ENCODE results near the gene DPEP2NB. TPM values are rescaled to one million over a fixed set of nuclear protein-coding genes. Genes with fewer than 3 reads are reported as not detected.

Gene DPEP2NB
- total and polyA plus RNA-seq, 8 donors = not detected

DNA sequence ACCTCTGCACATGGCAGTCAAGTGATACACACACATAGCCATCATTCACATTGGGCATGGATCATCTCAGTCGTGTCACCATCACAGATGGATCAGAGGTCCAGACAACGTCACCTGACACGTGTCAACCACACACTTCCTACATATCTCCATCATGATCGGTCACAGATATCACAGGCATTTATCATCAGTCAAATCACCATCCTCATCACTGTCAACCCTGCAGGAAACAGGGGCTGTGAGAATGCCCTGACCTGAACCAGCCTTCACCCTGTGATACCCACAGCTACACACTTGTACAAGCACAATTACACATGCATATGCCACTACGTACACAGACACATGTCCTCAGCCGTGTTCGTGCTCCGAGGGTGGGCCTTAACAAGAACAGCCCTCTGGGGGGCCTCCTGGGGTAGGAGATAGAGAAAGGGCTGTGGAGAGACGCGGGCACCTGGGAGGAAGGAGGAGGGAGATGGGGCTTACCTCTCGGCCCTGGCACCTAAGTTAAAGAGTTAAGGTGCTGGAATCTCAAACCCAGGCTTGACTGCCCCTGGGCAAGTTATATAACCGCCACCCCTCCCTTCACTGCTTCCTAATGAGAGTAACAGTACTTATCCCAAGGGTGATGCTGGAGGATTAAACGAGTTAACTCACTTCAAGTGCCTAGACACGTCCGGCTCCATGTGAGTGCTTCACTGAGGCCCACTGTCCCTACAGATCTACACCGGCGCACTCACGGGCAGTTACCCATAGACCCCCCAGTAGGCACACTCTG lies 48.3 kb downstream of the DPEP2NB start:
- Histone ChIP-seq H3K36me3 (peaks cover 0 to 3% of the 10 kb centered on the region in 2 donors), H3K9me3 (no peaks in the 10 kb centered on the region), H3K27me3 (no peaks in the 10 kb centered on the region), H3K27ac (peak overlapping the region; percentile 88 to 93), H3K4me1 (peaks cover 23 to 59% of the 10 kb centered on the region in 2 donors), H3K4me3 (peak overlapping the region; percentile 81 to 92)
- DNase-seq = no peak
- intact Hi-C loops (cut with DNase I) = no loop called here
- TF ChIP-seq, protein P1, sequence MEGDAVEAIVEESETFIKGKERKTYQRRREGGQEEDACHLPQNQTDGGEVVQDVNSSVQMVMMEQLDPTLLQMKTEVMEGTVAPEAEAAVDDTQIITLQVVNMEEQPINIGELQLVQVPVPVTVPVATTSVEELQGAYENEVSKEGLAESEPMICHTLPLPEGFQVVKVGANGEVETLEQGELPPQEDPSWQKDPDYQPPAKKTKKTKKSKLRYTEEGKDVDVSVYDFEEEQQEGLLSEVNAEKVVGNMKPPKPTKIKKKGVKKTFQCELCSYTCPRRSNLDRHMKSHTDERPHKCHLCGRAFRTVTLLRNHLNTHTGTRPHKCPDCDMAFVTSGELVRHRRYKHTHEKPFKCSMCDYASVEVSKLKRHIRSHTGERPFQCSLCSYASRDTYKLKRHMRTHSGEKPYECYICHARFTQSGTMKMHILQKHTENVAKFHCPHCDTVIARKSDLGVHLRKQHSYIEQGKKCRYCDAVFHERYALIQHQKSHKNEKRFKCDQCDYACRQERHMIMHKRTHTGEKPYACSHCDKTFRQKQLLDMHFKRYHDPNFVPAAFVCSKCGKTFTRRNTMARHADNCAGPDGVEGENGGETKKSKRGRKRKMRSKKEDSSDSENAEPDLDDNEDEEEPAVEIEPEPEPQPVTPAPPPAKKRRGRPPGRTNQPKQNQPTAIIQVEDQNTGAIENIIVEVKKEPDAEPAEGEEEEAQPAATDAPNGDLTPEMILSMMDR (IDR thresholded peaks at IDR 0.05) = no peak
- peak; percentile 12 for ATAC-seq

DNA sequence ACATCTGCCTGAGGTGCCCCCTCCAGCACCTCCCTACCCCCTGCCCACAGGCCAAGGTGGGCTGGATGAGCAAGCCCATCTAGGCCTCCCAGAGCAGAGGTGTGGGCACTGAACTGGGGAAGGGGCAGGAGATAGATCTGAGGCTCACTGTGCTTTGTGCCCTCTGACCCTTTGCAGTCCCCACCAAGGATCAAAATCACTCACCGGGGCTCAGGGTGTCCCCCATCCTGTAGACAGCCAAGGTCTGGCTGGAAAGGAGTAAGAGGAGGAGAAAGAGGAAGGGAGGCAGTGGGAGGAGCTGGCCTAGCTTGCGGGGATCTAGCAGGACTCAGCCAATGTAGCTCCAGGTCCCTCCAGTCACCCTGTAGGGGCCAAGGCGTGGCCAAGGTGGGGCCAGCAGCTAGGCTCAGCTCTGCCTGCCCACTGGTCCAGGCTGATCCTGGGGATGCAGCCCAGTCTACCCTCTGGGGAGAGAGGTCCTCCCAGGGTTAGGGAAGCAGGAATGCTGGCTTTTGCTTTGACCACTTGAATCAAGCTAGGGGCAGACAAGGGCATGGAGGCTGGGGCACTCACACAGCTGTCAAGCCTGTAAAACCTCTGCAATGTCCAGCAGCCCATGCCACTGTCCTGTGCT lies 49.0 kb downstream of the DPEP2NB start:
- H3K4me1 ChIP-seq = peaks cover 23 to 66% of the 10 kb centered on the region in 2 donors
- DNase-seq = peak in 2 of 4 donors; percentile 56 to 78
- no peaks in the 10 kb centered on the region for H3K27me3 ChIP-seq
- H3K27ac ChIP-seq = peak overlapping the region; percentile 53 to 88
- H3K4me3 ChIP-seq = peak overlapping the region; percentile 81 to 92
- intact Hi-C loops (cut with DNase I) = no loop called here
- H3K36me3 ChIP-seq = peaks cover 0 to 10% of the 10 kb centered on the region in 2 donors
- peak; percentile 48 for ATAC-seq
- TF ChIP-seq, protein P1 (IDR thresholded peaks at IDR 0.05) = no peak
- H3K9me3 ChIP-seq = no peaks in the 10 kb centered on the region

DNA sequence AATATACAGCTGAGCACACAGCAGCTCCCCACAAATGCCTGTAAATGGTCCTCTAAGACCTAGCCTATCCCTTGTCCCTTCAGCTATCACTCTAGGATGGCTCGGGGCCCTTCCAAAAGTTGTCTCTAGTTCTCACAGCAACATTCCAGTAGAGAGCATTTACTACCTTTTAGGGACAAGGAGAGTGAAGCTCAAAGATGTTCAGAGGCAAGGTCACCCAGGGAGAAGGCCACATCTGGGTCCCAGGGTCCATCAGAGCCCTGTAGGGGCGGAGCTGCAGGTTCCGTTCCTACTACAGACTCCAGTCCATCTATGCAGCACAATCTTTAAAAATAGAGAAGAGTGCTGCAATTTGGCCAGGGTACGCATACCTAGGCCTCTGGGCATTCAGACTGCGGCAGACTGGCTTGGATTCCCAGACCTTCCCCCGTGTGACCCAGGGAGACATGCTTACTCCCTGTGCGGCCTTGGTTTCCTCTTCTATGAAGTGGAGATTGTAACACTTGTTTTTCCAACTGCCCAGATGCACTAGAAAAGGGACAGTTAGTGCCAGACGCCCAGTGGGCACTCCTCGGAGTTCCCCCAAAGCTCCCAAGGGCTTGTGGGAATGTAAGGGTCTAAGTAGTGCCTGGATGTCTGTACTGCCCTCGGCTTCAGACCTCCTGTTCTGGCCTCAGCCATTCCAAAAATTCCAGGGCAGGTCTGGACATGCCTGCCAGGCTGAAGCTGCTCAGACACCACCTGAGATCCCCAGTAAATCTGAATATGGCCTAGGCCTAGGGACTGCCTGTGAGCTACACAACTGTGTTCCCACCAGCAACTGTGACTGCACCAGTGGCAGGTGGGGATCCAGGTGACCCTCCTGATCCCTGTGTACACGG lies 49.8 kb downstream of the DPEP2NB start:
- ATAC-seq (no peak), DNase-seq (no peak)
- no peaks in the 10 kb centered on the region for H3K9me3 ChIP-seq
- H3K4me3 ChIP-seq = peak overlapping the region in 1 of 2 donors; percentile 81
- TF ChIP-seq, protein P1 (IDR thresholded peaks at IDR 0.05) = no peak
- peak overlapping the region; percentile 53 to 88 for H3K27ac ChIP-seq
- intact Hi-C loops (cut with DNase I) = no loop called here
- peaks cover 0 to 18% of the 10 kb centered on the region in 2 donors for H3K36me3 ChIP-seq
- no peaks in the 10 kb centered on the region for H3K27me3 ChIP-seq
- H3K4me1 ChIP-seq = peaks cover 23 to 74% of the 10 kb centered on the region in 2 donors

DNA sequence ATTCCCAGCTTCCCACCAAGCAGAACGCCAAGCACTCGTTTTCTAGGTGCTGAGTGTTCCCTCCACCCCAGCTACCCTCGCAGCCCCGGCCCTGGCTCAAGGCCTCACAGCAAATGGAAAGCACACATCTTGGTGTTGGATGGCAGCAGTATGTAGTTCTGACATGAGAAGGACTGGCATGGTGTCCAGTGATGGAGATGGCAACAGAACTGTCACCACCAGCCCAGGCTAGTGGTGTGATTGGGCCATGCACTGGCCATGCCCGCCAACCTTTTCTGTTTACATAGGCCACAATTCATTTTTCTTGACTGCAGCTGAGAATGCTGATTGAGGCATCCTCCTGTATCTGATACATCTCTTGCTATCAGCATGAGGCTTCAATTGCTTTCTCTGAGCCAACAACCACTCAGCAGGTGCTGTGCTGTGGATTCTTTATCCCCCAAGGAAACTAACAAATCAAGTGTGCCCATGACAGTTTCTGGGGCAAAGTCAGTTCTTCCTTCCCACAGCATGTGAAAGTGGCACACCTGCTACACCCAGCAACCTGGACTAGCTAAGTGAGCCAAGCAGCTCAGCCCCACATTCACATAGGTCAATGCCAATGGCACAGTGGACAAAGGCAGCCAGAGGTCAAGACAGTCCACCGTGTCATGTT lies 51.1 kb downstream of the DPEP2NB start:
- Histone ChIP-seq H3K27ac (peak overlapping the region; percentile 13 to 26), H3K27me3 (no peaks in the 10 kb centered on the region), H3K4me1 (peaks cover 32 to 87% of the 10 kb centered on the region in 2 donors), H3K36me3 (peaks cover 0 to 31% of the 10 kb centered on the region in 2 donors), H3K9me3 (no peaks in the 10 kb centered on the region), H3K4me3 (no peak overlapping the region)
- DNase-seq = no peak
- ATAC-seq = no peak
- TF ChIP-seq, protein P1 (IDR thresholded peaks at IDR 0.05) = no peak
- intact Hi-C loops (cut with DNase I) = no loop called here
